ENCODE data around the gene RTKN.

- no peak for TF ChIP-seq POLR2A (IDR thresholded peaks at IDR 0.05; ENCODE audit: low read length)
- no peak for TF ChIP-seq CTCF (IDR thresholded peaks at IDR 0.05)
- no peak for TF ChIP-seq RFX5 (IDR thresholded peaks at IDR 0.05)
- no peak for TF ChIP-seq SMC3 (IDR thresholded peaks at IDR 0.05)
- no peak for TF ChIP-seq POLR2AphosphoS2 (conservative IDR thresholded peaks at IDR 0.05; ENCODE audit: low read length)
- TF ChIP-seq CEBPB (IDR thresholded peaks at IDR 0.05) = no peak
- no peak for TF ChIP-seq E2F6 (IDR thresholded peaks at IDR 0.05; ENCODE audit: borderline replicate concordance, low read depth)
- no peak for TF ChIP-seq ESRRA (IDR thresholded peaks at IDR 0.05; ENCODE audit: borderline replicate concordance, low read length)
- no peak for TF ChIP-seq BCL3 (IDR thresholded peaks at IDR 0.05)
- no peak for TF ChIP-seq EP300 (IDR thresholded peaks at IDR 0.05)
- TF ChIP-seq CBX2 (IDR thresholded peaks at IDR 0.05; ENCODE audit: borderline replicate concordance, low read depth) = no peak
- no peak for TF ChIP-seq EHMT2 (IDR thresholded peaks at IDR 0.05; ENCODE audit: low read depth)
- TF ChIP-seq REST (IDR thresholded peaks at IDR 0.05) = no peak
Observed at GRCh38 chr2:74441170-74441689, 507 bp downstream of the RTKN start.

All from A549 (cell line).